BE2C (cell line): Measurements from ENCODE around the gene SURF1.
"Not testable (repeated sequence)": the region's sequence is repeated elsewhere in the genome, so short reads cannot be mapped to it uniquely, and the experiment has no call there.

Experiments
- DNase-seq: peaks from one replicate; pipeline ENCODE4 v3.0.0-alpha.2; 2020
- H3K27me3 ChIP-seq: fragments of 250-450 bp; sonication (Bioruptor Pico); 2 replicates; pipeline ENCODE4 v1.5.1; 2020; ENCODE audit warnings: mild to moderate bottlenecking
- H3K36me3 ChIP-seq: fragments of 250-450 bp; sonication (Bioruptor Pico); 2 replicates; pipeline ENCODE4 v1.5.1; 2020; ENCODE audit warnings: mild to moderate bottlenecking
- H3K4me1 ChIP-seq: fragments of 250-450 bp; sonication (Bioruptor Pico); 2 replicates; pipeline ENCODE4 v1.5.1; 2020
- H3K4me3 ChIP-seq: 2 replicates; pipeline ENCODE4 v1.5.1; 2011; ENCODE audit warnings: low read depth, low read length
- H3K9me3 ChIP-seq: fragments of 250-450 bp; sonication (Bioruptor Pico); 2 replicates; pipeline ENCODE4 v1.5.1; 2020
- CTCF ChIP-seq: IDR thresholded peaks from 2 replicates; pipeline ENCODE4 v1.5.1; 2012; ENCODE audit warnings: mild to moderate bottlenecking, low read depth, low read length

Gene SURF1

GRCh38 chr9:133393399-133393798, 37.1 kb upstream of the SURF1 start:
- no peak for TF ChIP-seq CTCF
- no peaks in the 10 kb centered on the region for H3K4me1 ChIP-seq
- DNase-seq, result no peak
- no peaks in the 10 kb centered on the region for H3K36me3 ChIP-seq
- H3K4me3 ChIP-seq, result no peak overlapping the region
- H3K27me3 ChIP-seq, result peaks cover 5% of the 10 kb centered on the region; the same call in 1 of the 2 replicates
- no peaks in the 10 kb centered on the region for H3K9me3 ChIP-seq

GRCh38 chr9:133392308-133392707, 36.0 kb upstream of the SURF1 start:
- H3K9me3 ChIP-seq, DNase-seq, H3K4me1 ChIP-seq, H3K27me3 ChIP-seq, H3K36me3 ChIP-seq, H3K4me3 ChIP-seq: not testable (repeated sequence)

GRCh38 chr9:133391449-133391848, 35.2 kb upstream of the SURF1 start:
- not testable (repeated sequence) for H3K4me3 ChIP-seq, H3K9me3 ChIP-seq, H3K4me1 ChIP-seq, H3K27me3 ChIP-seq, H3K36me3 ChIP-seq, DNase-seq

- H3K27me3 ChIP-seq, result peaks cover 5% of the 10 kb centered on the region; the same call in 1 of the 2 replicates
- H3K4me3 ChIP-seq, result no peak overlapping the region
- H3K4me1 ChIP-seq, result no peaks in the 10 kb centered on the region
- no peaks in the 10 kb centered on the region for H3K36me3 ChIP-seq
- no peak for TF ChIP-seq CTCF
- H3K9me3 ChIP-seq, result no peaks in the 10 kb centered on the region
- no peak for DNase-seq
These were observed 34.4 kb upstream of the SURF1 start for GRCh38 chr9:133390713-133391112.

GRCh38 chr9:133389562-133389961, 33.3 kb upstream of the SURF1 start:
- Histone ChIP-seq H3K27me3 (no peaks in the 10 kb centered on the region; the same call in 1 of the 2 replicates), H3K36me3 (no peaks in the 10 kb centered on the region), H3K9me3 (no peaks in the 10 kb centered on the region), H3K4me3 (no peak overlapping the region), H3K4me1 (no peaks in the 10 kb centered on the region)
- no peak for DNase-seq
- no peak for TF ChIP-seq CTCF

GRCh38 chr9:133389025-133389557, 32.8 kb upstream of the SURF1 start:
- no peaks in the 10 kb centered on the region for H3K9me3 ChIP-seq
- H3K4me1 ChIP-seq, result no peaks in the 10 kb centered on the region
- no peak for TF ChIP-seq CTCF
- H3K36me3 ChIP-seq, result no peaks in the 10 kb centered on the region
- no peak for DNase-seq
- no peaks in the 10 kb centered on the region for H3K27me3 ChIP-seq
- H3K4me3 ChIP-seq, result no peak overlapping the region

GRCh38 chr9:133387680-133388079, 31.4 kb upstream of the SURF1 start:
- Histone ChIP-seq H3K4me3 (no peak overlapping the region), H3K4me1 (no peaks in the 10 kb centered on the region), H3K27me3 (no peaks in the 10 kb centered on the region), H3K9me3 (no peaks in the 10 kb centered on the region), H3K36me3 (no peaks in the 10 kb centered on the region)
- TF ChIP-seq CTCF, result no peak
- DNase-seq, result no peak
